H1 (cell line): ENCODE results near the gene FAS. TPM values are rescaled to one million over a fixed set of nuclear protein-coding genes. Genes with fewer than 3 reads are reported as not detected.

ENCODE experiments used
- HDAC2 ChIP-seq, 2 experiments: fragments of 300-600 bp in 1 of 2; sonication (generic) in 1 of 2; IDR thresholded peaks; 2 replicates each; pipeline ENCODE4 v1.6.1; 2011 to 2012; ENCODE audit warnings: low read depth in 2 of 2, low read length in 2 of 2, mild to moderate bottlenecking in 2 of 2, moderate library complexity in 2 of 2, borderline replicate concordance in 1 of 2, inconsistent platforms in 1 of 2
- SIRT6 ChIP-seq: IDR thresholded peaks from one replicate; pipeline ENCODE4 v1.7.1; 2012; ENCODE audit warnings: low read length, inconsistent platforms
- polyA plus RNA-seq, 7 experiments: library from polyadenylated mRNA; depleted of rRNA in 3 of 7; stranded (reverse) in 5 of 7; unstranded in 2 of 7; fragments of >200 nt in 5 of 7; fragments of 200-250 nt in 2 of 7; gene quantifications; 1 replicate in 5 of 7; 2 replicates in 1 of 7; 4 replicates in 1 of 7; pipeline versions ENCODE4 v1.2.1 to v1.2.3, GENCODE V29; 2011 to 2013; ENCODE audit warnings: missing spikeins in 2 of 7, mixed read lengths in 2 of 7
- total RNA-seq: library from RNA; stranded (reverse); fragmentation: NEBNext Ultra II Directional; extraction: Animal tissue kit (Norgen Biotek cat#: 25700); gene quantifications from 2 replicates; pipeline ENCODE4 v1.2.1, GENCODE V29; 2021
- TF ChIP-seq, protein P1 (sequence below), 3 experiments: IDR thresholded peaks; 1 replicate in 2 of 3; 2 replicates in 1 of 3; pipeline versions ENCODE4 v1.5.1 to v1.6.1; 2011; ENCODE audit warnings: low read length in 3 of 3, mild to moderate bottlenecking in 3 of 3, inconsistent platforms in 2 of 3, low read depth in 1 of 3, moderate library complexity in 1 of 3; ENCODE audit not compliant: insufficient read depth in 1 of 3; ENCODE audit errors: control extremely low read depth in 1 of 3

The FAS gene
- total and polyA plus RNA-seq, 2 of the 8 experiments (the other 6 are each of a cell fraction or from before 2014, with no cell fraction given) = 4.0 to 6.7 TPM

DNA sequence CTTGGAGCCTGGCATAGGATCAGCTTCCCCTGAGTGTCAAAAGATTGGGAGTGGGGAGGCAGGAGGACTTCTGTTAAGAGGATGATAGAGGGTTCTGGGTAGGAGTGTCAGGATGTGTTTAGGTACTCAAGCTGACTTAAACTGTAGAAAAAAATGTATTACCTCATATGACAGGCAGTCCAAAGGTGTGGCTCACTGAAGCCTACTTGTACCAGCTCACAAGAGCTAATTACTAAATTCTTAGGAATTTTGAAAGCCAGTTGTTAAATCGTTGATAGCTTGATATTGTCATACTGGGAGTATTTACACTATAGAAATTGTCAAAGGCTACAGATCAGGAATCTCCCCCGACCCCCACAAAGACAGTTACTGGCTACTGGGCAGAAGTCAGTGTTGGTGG, 32.1 kb downstream of the FAS start (continued):
- TF ChIP-seq, protein P1, sequence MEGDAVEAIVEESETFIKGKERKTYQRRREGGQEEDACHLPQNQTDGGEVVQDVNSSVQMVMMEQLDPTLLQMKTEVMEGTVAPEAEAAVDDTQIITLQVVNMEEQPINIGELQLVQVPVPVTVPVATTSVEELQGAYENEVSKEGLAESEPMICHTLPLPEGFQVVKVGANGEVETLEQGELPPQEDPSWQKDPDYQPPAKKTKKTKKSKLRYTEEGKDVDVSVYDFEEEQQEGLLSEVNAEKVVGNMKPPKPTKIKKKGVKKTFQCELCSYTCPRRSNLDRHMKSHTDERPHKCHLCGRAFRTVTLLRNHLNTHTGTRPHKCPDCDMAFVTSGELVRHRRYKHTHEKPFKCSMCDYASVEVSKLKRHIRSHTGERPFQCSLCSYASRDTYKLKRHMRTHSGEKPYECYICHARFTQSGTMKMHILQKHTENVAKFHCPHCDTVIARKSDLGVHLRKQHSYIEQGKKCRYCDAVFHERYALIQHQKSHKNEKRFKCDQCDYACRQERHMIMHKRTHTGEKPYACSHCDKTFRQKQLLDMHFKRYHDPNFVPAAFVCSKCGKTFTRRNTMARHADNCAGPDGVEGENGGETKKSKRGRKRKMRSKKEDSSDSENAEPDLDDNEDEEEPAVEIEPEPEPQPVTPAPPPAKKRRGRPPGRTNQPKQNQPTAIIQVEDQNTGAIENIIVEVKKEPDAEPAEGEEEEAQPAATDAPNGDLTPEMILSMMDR (IDR thresholded peaks at IDR 0.05; ENCODE audit: control extremely low read depth in 1 of 3, insufficient read depth in 1 of 3, low read depth in 1 of 3, low read length in 3 of 3) = no peak
- TF ChIP-seq HDAC2 (IDR thresholded peaks at IDR 0.05; ENCODE audit: borderline replicate concordance in 1 of 2, low read depth in 2 of 2, low read length in 2 of 2) = no peak
- TF ChIP-seq SIRT6 = no peak
